ENCODE measurements around the gene KLK5.
"Not testable (repeated sequence)": the region's sequence is repeated elsewhere in the genome, so short reads cannot be mapped to it uniquely, and the experiment has no call there.

Gene KLK5

GRCh38 chr19:50952910-50953309 is at the start of gene KLK5:
KLK5 (minus strand) TSS chr19:50953038; CDS start chr19:50952657, 381 bp downstream.
- DNase-seq = no peak

GRCh38 chr19:51002089-51002532 is 49.3 kb upstream of the KLK5 start:
- DNase-seq = no peak

- no peak for DNase-seq
Measured at GRCh38 chr19:51001515-51001914, 48.7 kb upstream of the KLK5 start, which contains the start of gene KLK8. KLK8 (minus strand) TSS chr19:51001604; CDS start chr19:51001167, 437 bp downstream.

- DNase-seq = no peak
Measured at GRCh38 chr19:51000981-51001380, 48.1 kb upstream of the KLK5 start.

GRCh38 chr19:51000426-51000825 is 47.6 kb upstream of the KLK5 start:
- DNase-seq = no peak

GRCh38 chr19:50998686-50999085 is 45.8 kb upstream of the KLK5 start:
- no peak for DNase-seq

- DNase-seq = no peak
Measured at GRCh38 chr19:50998061-50998460, 45.2 kb upstream of the KLK5 start.

GRCh38 chr19:50994129-50994528 is 41.3 kb upstream of the KLK5 start:
- DNase-seq = no peak

GRCh38 chr19:50992666-50993035 is 39.8 kb upstream of the KLK5 start:
- no peak for DNase-seq

GRCh38 chr19:50984416-50984815 is 31.6 kb upstream of the KLK5 start:
- not testable (repeated sequence) for DNase-seq

GRCh38 chr19:50983625-50984292 is 30.9 kb upstream of the KLK5 start, which contains the start of gene KLK7:
KLK7 (minus strand) TSS chr19:50983917; CDS start chr19:50982399, 1,518 bp downstream.
- no peak for DNase-seq

- DNase-seq = no peak
Measured at GRCh38 chr19:50982186-50982585, 29.3 kb upstream of the KLK5 start.

GRCh38 chr19:50981587-50982146 is 28.8 kb upstream of the KLK5 start:
- no peak for DNase-seq

- no peak for DNase-seq
Measured at GRCh38 chr19:50980208-50980607, 27.4 kb upstream of the KLK5 start.

- no peak for DNase-seq
Measured at GRCh38 chr19:50979758-50980157, 26.9 kb upstream of the KLK5 start.

GRCh38 chr19:50978772-50979390 is 26.0 kb upstream of the KLK5 start:
- DNase-seq = no peak

GRCh38 chr19:50977626-50978025 is 24.8 kb upstream of the KLK5 start:
- DNase-seq = no peak

- DNase-seq = no peak
Measured at GRCh38 chr19:50975766-50976165, 22.9 kb upstream of the KLK5 start.

GRCh38 chr19:50974702-50975556 is 22.1 kb upstream of the KLK5 start:
- no peak for DNase-seq

- no peak for DNase-seq
Measured at GRCh38 chr19:50972795-50973376, 20.0 kb upstream of the KLK5 start.

GRCh38 chr19:50969810-50970209 is 17.0 kb upstream of the KLK5 start:
- not testable (repeated sequence) for DNase-seq

- no peak for DNase-seq
Measured at GRCh38 chr19:50969413-50969760, 16.5 kb upstream of the KLK5 start, which contains the start of gene KLK6. KLK6 (minus strand) TSS chr19:50969591; CDS start chr19:50968104, 1,487 bp downstream.
